ENCODE results near the gene TUBD1.
A peak's percentile ranks its signal among the peaks of the same experiment; 100 is the strongest.
"Not testable (repeated sequence)": the region's sequence is repeated elsewhere in the genome, so short reads cannot be mapped to it uniquely, and the experiment has no call there.

Gene TUBD1

GRCh38 chr17:59842901-59843652 is 49.7 kb downstream of the TUBD1 start:
- peak; percentile 100 for DNase-seq

GRCh38 chr17:59841882-59842263 is 50.9 kb downstream of the TUBD1 start:
- DNase-seq: not testable (repeated sequence)

GRCh38 chr17:59841091-59841881 is 51.5 kb downstream of the TUBD1 start:
- not testable (repeated sequence) for DNase-seq

GRCh38 chr17:59840329-59841090 is 52.2 kb downstream of the TUBD1 start:
- no peak for DNase-seq

GRCh38 chr17:59839651-59840328 is 53.0 kb downstream of the TUBD1 start:
- peak; percentile 77 for DNase-seq

- DNase-seq: peak; percentile 85
Observed at GRCh38 chr17:59838052-59838916, 54.5 kb downstream of the TUBD1 start.

- DNase-seq: peak; percentile 100
Observed at GRCh38 chr17:59837308-59838051, 55.3 kb downstream of the TUBD1 start.

GRCh38 chr17:59832883-59833379 is 59.8 kb downstream of the TUBD1 start:
- peak; percentile 78 for DNase-seq

- DNase-seq: no peak
Observed at GRCh38 chr17:59830846-59831486, 61.8 kb downstream of the TUBD1 start.

- DNase-seq: peak; percentile 90
Observed at GRCh38 chr17:59830007-59830630, 62.6 kb downstream of the TUBD1 start.

GRCh38 chr17:59829217-59830006 is 63.3 kb downstream of the TUBD1 start:
- peak; percentile 100 for DNase-seq

GRCh38 chr17:59828819-59829216 is 63.9 kb downstream of the TUBD1 start:
- not testable (repeated sequence) for DNase-seq

- no peak for DNase-seq
Observed at GRCh38 chr17:59828478-59828760, 64.3 kb downstream of the TUBD1 start.

- peak; percentile 47 for DNase-seq
Observed at GRCh38 chr17:59827721-59828477, 64.8 kb downstream of the TUBD1 start.

- DNase-seq: no peak
Observed at GRCh38 chr17:59826706-59827453, 65.9 kb downstream of the TUBD1 start.

GRCh38 chr17:59825533-59826322 is 67.0 kb downstream of the TUBD1 start:
- DNase-seq: no peak

- no peak for DNase-seq
Observed at GRCh38 chr17:59815965-59816364, 76.8 kb downstream of the TUBD1 start.
